Activated CD4-positive, alpha-beta T cell treated with anti-CD3 and anti-CD28 coated beads, Interleukin-2, amount 10 ng/mL, durations not matched to agents 7 days and 5 days (primary cell): ENCODE data around the gene ISOC1. TPM values are rescaled to one million over a fixed set of nuclear protein-coding genes. Genes with fewer than 3 reads are reported as not detected.

Experiments
- CTCF ChIA-PET: fragments of 350-600 bp; sonication (Branson Sonifier 250); formaldehyde crosslinking; loops from one replicate; lab custom pipeline; 2021; ENCODE audit warnings: antibody characterized with exemption; lab: Charles Lee
- POLR2A ChIA-PET: fragments of 350-600 bp; sonication (Branson Sonifier 250); formaldehyde crosslinking; loops from one replicate; lab custom pipeline; 2021; ENCODE audit warnings: antibody characterized with exemption; lab: Charles Lee
- DNase-seq: peaks from one replicate; pipeline ENCODE4 v3.0.0-alpha.2; 2020
- H3K27ac Mint-ChIP-seq: one replicate; pipeline ENCODE4 v1.8.0; 2021; ENCODE audit warnings: mild to moderate bottlenecking, moderate library complexity, mixed read lengths
- H3K27me3 Mint-ChIP-seq: one replicate; pipeline ENCODE4 v1.8.0; 2021; ENCODE audit warnings: mixed read lengths
- H3K36me3 Mint-ChIP-seq: one replicate; pipeline ENCODE4 v1.8.0; 2021; ENCODE audit warnings: low read depth, mixed read lengths
- H3K4me1 Mint-ChIP-seq: one replicate; pipeline ENCODE4 v1.8.0; 2021; ENCODE audit warnings: mixed read lengths
- H3K4me3 Mint-ChIP-seq: one replicate; pipeline ENCODE4 v1.8.0; 2021; ENCODE audit warnings: mild to moderate bottlenecking, moderate library complexity, mixed read lengths
- H3K9me3 Mint-ChIP-seq: one replicate; pipeline ENCODE4 v1.8.0; 2021; ENCODE audit warnings: mixed read lengths
- total RNA-seq, 2 experiments: library from RNA; stranded (reverse); gene quantifications; one replicate each; pipeline ENCODE4 v1.2.3, GENCODE V29; 2021

ISOC1 gene
- total RNA-seq, 2 experiments from 2014 or later, result 15.0 to 16.8 TPM

DNA sequence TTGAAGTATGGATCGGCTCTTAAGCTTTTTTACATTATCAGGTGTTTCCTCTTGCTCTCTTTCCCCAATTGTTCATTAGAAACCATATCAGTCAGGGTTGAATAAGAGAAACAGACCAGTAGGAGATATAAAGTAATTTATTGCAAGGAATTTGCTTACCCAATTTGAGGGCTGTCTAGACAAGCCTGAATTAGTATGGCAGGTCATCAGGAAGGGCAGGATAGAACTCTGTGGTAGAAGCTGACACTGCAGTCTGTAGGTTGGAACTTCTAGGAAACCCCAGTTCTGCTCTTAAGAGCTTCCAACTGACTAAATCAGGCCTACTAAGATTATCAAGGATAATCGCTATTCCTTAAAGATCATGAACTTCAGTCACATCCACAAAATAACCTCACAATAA lies 24.3 kb downstream of the ISOC1 start:
- POLR2A ChIA-PET, result no interaction called here
- CTCF ChIA-PET, result interaction anchor here (1.0 to 2.0 kb wide), 3 partner anchors 11 to 24 kb away, joined by 3 to 8 read pairs (median 3); partner anchors contain the start of gene ISOC1

DNA sequence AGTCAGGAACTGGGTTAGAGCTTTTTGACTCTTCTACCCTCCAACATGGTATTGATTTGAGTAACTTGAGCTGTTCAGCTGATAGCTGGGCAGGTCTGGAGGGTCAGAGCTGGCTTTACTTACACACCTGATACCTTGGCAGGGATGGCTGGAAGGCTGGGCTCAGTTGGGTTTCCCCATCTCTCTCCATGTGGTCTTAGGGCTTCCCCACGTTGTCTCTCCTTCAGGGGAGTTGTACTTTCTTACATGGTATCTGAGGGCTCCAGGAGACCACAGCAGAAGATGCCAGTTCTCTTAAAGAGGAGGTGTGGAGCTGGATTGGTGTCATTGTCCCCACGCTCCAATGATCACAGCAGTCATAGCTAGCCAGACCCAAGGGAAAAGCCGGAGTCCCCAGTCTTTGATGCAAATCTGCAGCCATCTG lies 25.6 kb downstream of the ISOC1 start:
- Mint-ChIP-seq H3K27me3 (no peaks in the 10 kb centered on the region), H3K4me1 (no peaks in the 10 kb centered on the region), H3K9me3 (no peaks in the 10 kb centered on the region), H3K4me3 (no peak overlapping the region), H3K27ac (no peak overlapping the region), H3K36me3 (no peaks in the 10 kb centered on the region)
- POLR2A ChIA-PET, result no interaction called here
- DNase-seq, result no peak
- CTCF ChIA-PET, result interaction anchor here (1.3 to 2.0 kb wide), 2 partner anchors 22 to 25 kb away, joined by 3 to 8 read pairs; partner anchors contain the start of gene ISOC1

More for the DNA sequence above, 24.3 kb downstream of the ISOC1 start:
- peaks cover 2% of the 10 kb centered on the region for H3K4me1 Mint-ChIP-seq
- H3K36me3 Mint-ChIP-seq, result no peaks in the 10 kb centered on the region
- H3K27ac Mint-ChIP-seq, result no peak overlapping the region
- no peak overlapping the region for H3K4me3 Mint-ChIP-seq
- no peaks in the 10 kb centered on the region for H3K27me3 Mint-ChIP-seq
- no peaks in the 10 kb centered on the region for H3K9me3 Mint-ChIP-seq
- no peak for DNase-seq

DNA sequence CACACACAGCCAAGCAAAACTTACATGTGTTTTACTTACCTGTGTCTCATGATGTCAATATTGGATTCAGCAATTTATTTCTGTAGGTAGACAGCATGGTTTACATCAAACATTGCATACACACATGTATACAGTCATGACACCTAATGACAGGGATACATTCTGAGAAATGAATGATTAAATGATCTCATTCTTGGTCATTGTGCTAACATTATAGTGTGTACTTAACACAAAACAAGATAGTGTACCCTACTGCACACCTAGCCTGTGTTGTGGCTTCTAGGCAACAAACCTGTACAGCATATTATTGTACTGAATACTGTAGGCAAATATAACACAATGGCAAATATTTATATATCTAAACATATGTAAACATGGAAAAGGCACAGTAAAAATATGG lies 28.0 kb downstream of the ISOC1 start:
- Mint-ChIP-seq H3K4me3 (no peak overlapping the region), H3K9me3 (no peaks in the 10 kb centered on the region), H3K36me3 (peaks cover 2% of the 10 kb centered on the region), H3K27me3 (no peaks in the 10 kb centered on the region), H3K27ac (no peak overlapping the region), H3K4me1 (peaks cover 12% of the 10 kb centered on the region)
- POLR2A ChIA-PET, result no interaction called here
- no peak for DNase-seq
- CTCF ChIA-PET, result no interaction called here

DNA sequence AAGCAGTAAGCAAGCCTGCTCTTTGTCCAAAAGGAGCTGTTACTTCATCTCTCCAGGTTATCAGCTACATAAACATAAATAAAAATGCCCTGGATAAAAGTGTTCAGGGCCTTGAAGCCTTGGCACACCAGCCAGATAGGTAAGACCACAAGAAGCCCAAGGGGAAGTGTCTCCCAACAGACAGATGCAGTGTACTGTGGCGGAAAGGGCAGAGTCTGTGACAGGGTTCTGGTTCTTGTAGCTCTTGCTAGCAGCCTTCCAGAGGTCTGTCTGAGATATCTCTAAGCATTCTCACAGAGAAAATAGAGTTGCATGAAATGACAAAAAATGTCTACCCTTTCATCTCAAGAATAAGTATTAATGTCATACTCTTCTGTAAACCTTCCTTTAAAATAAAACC lies 30.1 kb downstream of the ISOC1 start:
- peaks cover 2% of the 10 kb centered on the region for H3K36me3 Mint-ChIP-seq
- H3K9me3 Mint-ChIP-seq, result no peaks in the 10 kb centered on the region
- CTCF ChIA-PET, result interaction anchor here (1.0 kb wide), 1 partner anchor 30 kb away, joined by 3 read pairs; the partner anchor contains the start of gene ISOC1
- H3K4me1 Mint-ChIP-seq, result peaks cover 12% of the 10 kb centered on the region
- DNase-seq, result no peak
- H3K27me3 Mint-ChIP-seq, result no peaks in the 10 kb centered on the region
- POLR2A ChIA-PET, result no interaction called here
- no peak overlapping the region for H3K27ac Mint-ChIP-seq
- no peak overlapping the region for H3K4me3 Mint-ChIP-seq

DNA sequence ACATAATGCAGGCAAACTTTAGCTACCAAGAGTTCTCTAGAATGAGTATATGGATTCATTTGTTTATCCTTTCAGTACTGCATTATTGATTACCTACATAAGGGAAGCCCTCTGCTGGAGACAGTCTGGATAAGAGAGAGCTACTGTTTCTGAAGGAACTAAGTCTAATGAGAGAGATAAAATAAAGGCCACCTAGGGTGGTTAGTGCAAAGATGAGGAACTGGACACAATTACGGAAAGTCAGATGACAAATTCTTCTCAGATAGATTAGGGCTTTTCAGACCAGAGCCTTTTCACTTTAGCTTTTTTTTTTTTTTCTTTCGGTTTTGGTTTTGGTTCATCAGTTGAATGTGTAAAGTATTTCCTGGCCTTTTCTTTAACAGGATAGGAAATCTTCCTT lies 31.3 kb downstream of the ISOC1 start:
- Mint-ChIP-seq H3K9me3 (no peaks in the 10 kb centered on the region), H3K4me3 (peak overlapping the region; percentile 47), H3K4me1 (peaks cover 12% of the 10 kb centered on the region), H3K36me3 (peaks cover 2% of the 10 kb centered on the region), H3K27me3 (no peaks in the 10 kb centered on the region), H3K27ac (peak overlapping the region; percentile 94)
- ChIA-PET POLR2A (interaction anchor here (0.5 to 1.2 kb wide), 2 partner anchors 31 to 119 kb away, joined by 4 to 5 read pairs; partner anchors contain the start of gene ISOC1), CTCF (interaction anchor here (0.6 to 2.0 kb wide), 7 partner anchors 9 to 79 kb away, joined by 3 to 8 read pairs (median 4); partner anchors contain the start of gene ISOC1)
- DNase-seq, result no peak

DNA sequence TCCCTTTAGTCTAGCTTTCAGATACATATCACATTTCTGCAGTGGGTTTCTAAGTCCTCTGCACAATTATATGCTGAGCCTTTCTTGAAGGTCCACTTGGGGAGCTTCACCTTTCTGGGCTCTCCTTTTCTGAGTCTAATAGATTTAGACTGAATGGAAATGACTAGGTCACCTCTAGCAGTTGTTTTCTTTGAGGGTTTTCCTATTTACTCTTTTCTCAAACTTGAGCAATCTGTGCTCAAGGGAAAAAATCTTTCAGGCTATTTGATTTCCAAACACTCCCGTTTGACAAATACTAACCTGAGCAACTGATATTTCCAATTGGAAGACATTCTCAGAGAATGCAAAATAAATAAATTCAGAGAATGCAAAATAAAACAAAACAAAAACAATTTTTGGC lies 39.0 kb downstream of the ISOC1 start:
- CTCF ChIA-PET, result no interaction called here

DNA sequence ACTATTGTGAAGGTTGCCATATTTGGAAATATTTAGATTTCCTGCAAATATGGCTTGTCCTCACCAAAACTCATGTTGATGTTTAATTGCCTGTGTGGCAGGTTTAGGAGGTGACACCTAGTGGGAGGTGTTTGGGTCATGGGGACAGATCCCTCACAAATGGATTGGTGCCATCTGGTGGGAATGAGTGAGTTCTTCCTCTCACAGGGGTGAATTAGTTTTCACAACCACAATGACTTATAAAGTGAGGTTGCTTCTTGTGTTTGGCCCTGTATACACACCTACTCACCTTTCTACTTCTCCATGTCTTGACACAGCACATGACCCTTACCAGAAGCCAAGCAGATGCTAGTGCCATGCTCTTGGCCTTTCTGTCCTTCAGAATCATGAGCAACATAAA lies 41.1 kb downstream of the ISOC1 start:
- DNase-seq, result no peak
- Mint-ChIP-seq H3K36me3 (no peaks in the 10 kb centered on the region), H3K4me3 (no peak overlapping the region), H3K4me1 (no peaks in the 10 kb centered on the region), H3K27ac (no peak overlapping the region), H3K9me3 (no peaks in the 10 kb centered on the region), H3K27me3 (no peaks in the 10 kb centered on the region)
- ChIA-PET CTCF (interaction anchor here (1.4 kb wide), 1 partner anchor 9 kb away, joined by 4 read pairs; no protein-coding TSS in a partner anchor), POLR2A (no interaction called here)

More for the DNA sequence above, 39.0 kb downstream of the ISOC1 start:
- Mint-ChIP-seq H3K4me3 (no peak overlapping the region), H3K27me3 (no peaks in the 10 kb centered on the region), H3K36me3 (no peaks in the 10 kb centered on the region), H3K9me3 (no peaks in the 10 kb centered on the region), H3K27ac (no peak overlapping the region), H3K4me1 (no peaks in the 10 kb centered on the region)
- DNase-seq, result no peak
- POLR2A ChIA-PET, result no interaction called here

DNA sequence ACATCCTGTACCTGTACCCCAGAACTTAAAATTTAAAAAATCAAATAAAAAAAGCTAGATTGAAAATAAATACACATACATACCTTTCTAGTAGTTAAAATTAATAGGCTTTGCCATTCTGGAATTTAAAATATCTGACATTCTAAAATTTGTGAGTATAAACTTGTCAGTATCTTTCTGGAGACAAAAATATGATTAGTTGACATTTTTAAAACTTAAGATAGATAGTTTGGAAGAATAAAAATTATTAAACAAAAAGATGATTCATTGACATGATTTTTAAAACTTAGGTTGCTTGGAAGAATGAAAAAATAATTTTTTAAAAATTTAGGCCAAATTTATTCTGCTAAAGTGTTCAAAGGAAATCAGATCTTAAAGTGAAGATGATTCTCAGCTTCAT lies 43.1 kb downstream of the ISOC1 start:
- no peaks in the 10 kb centered on the region for H3K9me3 Mint-ChIP-seq
- POLR2A ChIA-PET, result interaction anchor here (0.6 kb wide), 1 partner anchor 48 kb away, joined by 3 read pairs; no protein-coding TSS in a partner anchor
- DNase-seq, result no peak

DNA sequence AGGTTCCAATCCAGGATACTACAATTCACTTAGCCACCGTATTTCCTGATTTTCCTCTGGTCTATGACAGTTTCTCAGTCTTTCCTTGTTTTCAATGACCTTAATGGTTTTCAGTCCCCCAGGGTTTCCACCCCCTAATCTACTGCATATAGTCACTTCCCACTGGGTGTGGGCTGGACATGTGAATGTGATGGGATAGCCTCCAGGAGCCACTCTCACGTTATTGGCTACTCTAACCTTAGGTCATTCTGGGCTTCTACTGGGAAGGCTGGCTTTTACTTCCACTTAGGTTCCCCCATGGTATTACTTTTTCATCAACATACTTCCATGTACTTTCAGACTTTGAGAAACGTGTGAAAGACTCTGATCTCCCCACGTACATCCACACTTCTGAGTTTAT lies 46.5 kb downstream of the ISOC1 start:
- no peak overlapping the region for H3K27ac Mint-ChIP-seq
- H3K4me3 Mint-ChIP-seq, result no peak overlapping the region
- DNase-seq, result no peak
- no peaks in the 10 kb centered on the region for H3K27me3 Mint-ChIP-seq
- H3K36me3 Mint-ChIP-seq, result no peaks in the 10 kb centered on the region
- CTCF ChIA-PET, result no interaction called here
- no peaks in the 10 kb centered on the region for H3K4me1 Mint-ChIP-seq
- no peaks in the 10 kb centered on the region for H3K9me3 Mint-ChIP-seq
- POLR2A ChIA-PET, result no interaction called here

More for the DNA sequence above, 43.1 kb downstream of the ISOC1 start:
- Mint-ChIP-seq H3K36me3 (no peaks in the 10 kb centered on the region), H3K27me3 (no peaks in the 10 kb centered on the region), H3K27ac (no peak overlapping the region), H3K4me3 (no peak overlapping the region), H3K4me1 (no peaks in the 10 kb centered on the region)
- CTCF ChIA-PET, result no interaction called here

DNA sequence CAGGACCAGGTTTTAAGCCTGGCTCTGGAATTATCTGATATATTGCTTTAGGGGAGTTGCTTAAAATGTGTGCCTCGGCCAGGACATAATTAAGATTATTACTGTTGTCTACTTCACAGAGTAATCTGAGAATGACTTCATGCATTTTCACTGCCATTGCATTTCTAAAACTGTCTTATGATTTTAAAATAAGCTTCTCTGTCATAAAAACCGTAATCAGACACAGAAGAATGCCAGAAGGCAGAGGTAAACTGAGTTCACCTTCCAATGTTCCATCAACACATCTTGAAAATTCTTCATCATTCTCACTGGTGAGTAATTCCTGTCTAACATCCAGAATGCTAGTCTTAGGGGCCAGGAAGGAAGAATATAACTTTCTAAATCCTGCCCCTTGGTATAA lies 47.1 kb downstream of the ISOC1 start:
- CTCF ChIA-PET, result no interaction called here
- DNase-seq, result no peak
- no peaks in the 10 kb centered on the region for H3K9me3 Mint-ChIP-seq
- H3K27ac Mint-ChIP-seq, result no peak overlapping the region
- H3K4me1 Mint-ChIP-seq, result no peaks in the 10 kb centered on the region
- no peaks in the 10 kb centered on the region for H3K36me3 Mint-ChIP-seq
- no peak overlapping the region for H3K4me3 Mint-ChIP-seq
- POLR2A ChIA-PET, result no interaction called here
- no peaks in the 10 kb centered on the region for H3K27me3 Mint-ChIP-seq

DNA sequence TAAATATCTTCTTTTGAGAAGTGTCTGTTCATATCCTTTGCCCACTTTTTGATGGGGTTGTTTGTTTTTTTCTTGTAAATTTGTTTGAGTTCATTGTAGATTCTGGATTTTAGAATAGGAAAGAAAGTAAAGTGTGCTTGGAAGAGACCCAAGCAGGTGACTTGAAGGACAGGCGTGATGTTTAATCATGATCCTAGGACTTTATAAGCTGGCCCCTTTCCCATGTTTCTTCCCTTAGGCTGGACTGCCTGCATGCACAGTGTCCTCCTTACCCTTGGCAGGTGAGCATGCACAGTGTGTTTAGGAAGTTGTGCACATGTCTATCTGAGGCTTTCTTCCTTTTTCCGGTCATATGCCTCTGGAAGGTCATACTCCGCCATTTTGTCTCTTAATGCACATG lies 61.3 kb downstream of the ISOC1 start:
- H3K9me3 Mint-ChIP-seq, result peaks cover under 1% of the 10 kb centered on the region
- H3K27me3 Mint-ChIP-seq, result no peaks in the 10 kb centered on the region

DNA sequence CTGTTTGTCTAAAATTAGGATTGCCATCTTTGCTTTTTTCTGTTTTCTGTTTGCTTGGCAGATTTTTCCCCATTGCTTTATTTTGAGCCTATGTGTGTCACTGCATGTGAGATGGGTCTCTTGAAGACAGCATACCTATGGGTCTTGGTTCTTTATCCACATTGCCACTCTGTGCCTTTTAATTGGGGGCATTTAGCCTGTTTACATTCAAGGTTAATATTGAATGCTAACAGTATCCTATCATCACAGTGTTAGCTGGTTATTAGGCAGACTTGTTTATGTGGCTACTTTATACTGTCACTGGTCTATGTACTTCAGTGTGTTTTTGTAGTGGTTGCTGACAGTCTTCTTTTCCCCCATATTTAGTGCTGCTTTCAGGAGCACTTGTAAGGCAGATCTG lies 67.3 kb downstream of the ISOC1 start:
- ChIA-PET CTCF (no interaction called here), POLR2A (no interaction called here)
- Mint-ChIP-seq H3K36me3 (no peaks in the 10 kb centered on the region), H3K27me3 (no peaks in the 10 kb centered on the region), H3K4me1 (no peaks in the 10 kb centered on the region), H3K27ac (no peak overlapping the region), H3K4me3 (no peak overlapping the region), H3K9me3 (peaks cover 10% of the 10 kb centered on the region)
- no peak for DNase-seq

More for the DNA sequence above, 61.3 kb downstream of the ISOC1 start:
- DNase-seq, result no peak
- Mint-ChIP-seq H3K4me1 (no peaks in the 10 kb centered on the region), H3K27ac (no peak overlapping the region), H3K4me3 (no peak overlapping the region), H3K36me3 (no peaks in the 10 kb centered on the region)
- ChIA-PET POLR2A (no interaction called here), CTCF (interaction anchor here (0.6 kb wide), 1 partner anchor 34 kb away, joined by 3 read pairs; no protein-coding TSS in a partner anchor)
